K562 (cell line): ENCODE measurements around the gene ACP4. TPM values are rescaled to one million over a fixed set of nuclear protein-coding genes. Genes with fewer than 3 reads are reported as not detected.

Experiments
- CC2D1A ChIP-seq: fragments of 450-650 bp; IDR thresholded peaks from 2 replicates; pipeline ENCODE4 v1.6.1; 2017; ENCODE audit warnings: mild to moderate bottlenecking
- CTCFL ChIP-seq: IDR thresholded peaks from 2 replicates; pipeline ENCODE4 v1.6.1; 2011; ENCODE audit warnings: borderline replicate concordance, low read depth, mild to moderate bottlenecking, moderate library complexity, low read length; ENCODE audit not compliant: insufficient read depth, poor library complexity, severe bottlenecking
- ESRRB ChIP-seq: fragments of 250-450 bp; sonication (Bioruptor Pico); IDR thresholded peaks from 2 replicates; pipeline ENCODE4 v1.5.0; 2020; ENCODE audit warnings: mild to moderate bottlenecking, moderate library complexity, borderline replicate concordance
- HNRNPH1 ChIP-seq: fragments of 200-400 bp; formaldehyde crosslinking; optimal IDR thresholded peaks from 2 replicates; pipeline ENCODE3; 2017; ENCODE audit warnings: low read depth, mild to moderate bottlenecking, low read length, moderate library complexity
- HSF4 ChIP-seq: fragments of 250-450 bp; sonication (Bioruptor Pico); IDR thresholded peaks from 2 replicates; pipeline ENCODE4 v2.1.2; 2022; ENCODE audit warnings: mild to moderate bottlenecking, moderate library complexity, borderline replicate concordance
- ILF3 ChIP-seq: fragments of 450-650 bp; IDR thresholded peaks from 2 replicates; pipeline ENCODE4 v1.6.1; 2018; ENCODE audit warnings: antibody characterized with exemption, mild to moderate bottlenecking, moderate library complexity, borderline replicate concordance
- MTA3 ChIP-seq: fragments of 450-650 bp; formaldehyde crosslinking; IDR thresholded peaks from 2 replicates; pipeline ENCODE4 v1.6.1; 2017; ENCODE audit warnings: mild to moderate bottlenecking, borderline replicate concordance
- NEUROD1 ChIP-seq: fragments of 150-350 bp; IDR thresholded peaks from 2 replicates; pipeline ENCODE4 v1.6.1; 2014; ENCODE audit warnings: borderline replicate concordance, low read length, low read depth; ENCODE audit not compliant: partially characterized antibody
- NR0B1 ChIP-seq: fragments of 450-650 bp; IDR thresholded peaks from one replicate; pipeline ENCODE4 v1.6.1; 2018; ENCODE audit warnings: mild to moderate bottlenecking, moderate library complexity; ENCODE audit not compliant: partially characterized antibody
- SMAD1 ChIP-seq: fragments of 150-350 bp; IDR thresholded peaks from 2 replicates; pipeline ENCODE4 v1.6.1; 2014; ENCODE audit warnings: low read length, low read depth; ENCODE audit not compliant: partially characterized antibody
- SMARCA4 ChIP-seq: fragments of 450-650 bp; IDR thresholded peaks from 2 replicates; pipeline ENCODE4 v1.6.1; 2016
- ZBTB33 ChIP-seq: sonication (generic); formaldehyde crosslinking; IDR thresholded peaks from 2 replicates; pipeline ENCODE4 v1.8.1; 2023; ENCODE audit warnings: mild to moderate bottlenecking, missing genetic modification reagents
- ZNF184 ChIP-seq: sonication (generic); formaldehyde crosslinking; IDR thresholded peaks from 2 replicates; pipeline ENCODE4 v1.5.0; 2020; ENCODE audit warnings: missing genetic modification reagents
- ZNF239 ChIP-seq: fragments of 250-450 bp; sonication (Bioruptor Pico); IDR thresholded peaks from 2 replicates; pipeline ENCODE4 v1.4.0; 2020; ENCODE audit warnings: mild to moderate bottlenecking
- ZNF511 ChIP-seq: sonication (generic); formaldehyde crosslinking; IDR thresholded peaks from 2 replicates; pipeline ENCODE4 v1.8.0; 2022; ENCODE audit warnings: mild to moderate bottlenecking, missing genetic modification reagents
- ZNF551 ChIP-seq: fragments of 250-450 bp; sonication (Bioruptor Pico); IDR thresholded peaks from 2 replicates; pipeline ENCODE4 v1.5.0; 2021; ENCODE audit warnings: mild to moderate bottlenecking, moderate library complexity
- polyA plus RNA-seq, 8 experiments: library from polyadenylated mRNA; depleted of rRNA in 4 of 8; stranded (reverse) in 5 of 8; unstranded in 3 of 8; fragments of >200 nt; fragmentation: Nextera tagmentation in 2 of 8; fragmentation: Illumina TruSeq in 1 of 8; extraction: Ambion mirVana in 2 of 8; extraction: Trizol in 1 of 8; gene quantifications; 2 replicates each; pipeline versions ENCODE4 v1.2.1 to v1.2.3, GENCODE V29; 2011 to 2014; ENCODE audit warnings: inconsistent platforms in 1 of 8, missing spikeins in 1 of 8
- total RNA-seq, 7 experiments: library from RNA; depleted of rRNA in 6 of 7; stranded (reverse); fragments of >200 nt in 6 of 7; fragmentation: Illumina TruSeq in 2 of 7; extraction: Trizol in 2 of 7; gene quantifications; 2 replicates each; pipeline versions ENCODE4 v1.2.1 to v1.2.3, GENCODE V29; 2011 to 2021; ENCODE audit warnings: low replicate concordance in 1 of 7

Gene ACP4
- total and polyA plus RNA-seq, 9 of the 15 experiments (the other 6 are each of a cell fraction or from before 2014, with no cell fraction given) = not detected

- TF ChIP-seq MTA3 (peak; percentile 99), ZNF511 (CRISPR knock-in tag) (peak; percentile 84; the same call in 1 of the 2 replicates), NR0B1 (no peak), ILF3 (no peak), SMAD1 (peak; percentile 95), HNRNPH1 (no peak), SMARCA4 (no peak), ZNF184 (CRISPR knock-in tag) (no peak), NEUROD1 (no peak), ZBTB33 (CRISPR knock-in tag) (peak; percentile 50; the same call in 1 of the 2 replicates), CC2D1A (no peak), ZNF551 (CRISPR knock-in tag) (no peak), ZNF239 (CRISPR knock-in tag) (no peak), ESRRB (no peak), HSF4 (CRISPR knock-in tag) (no peak), CTCFL (no peak)
Measured at GRCh38 chr19:50804420-50805272, 14.4 kb downstream of the ACP4 start (continued).
